ENCODE data around the gene ADAM10. TPM values are rescaled to one million over a fixed set of nuclear protein-coding genes. Genes with fewer than 3 reads are reported as not detected.

Gene ADAM10
- total and polyA plus RNA-seq, 2 experiments from 2014 or later = 110 to 163 TPM

GRCh38 chr15:58594898-58595297 is 154.6 kb downstream of the ADAM10 start:
- TF ChIP-seq, protein P1, sequence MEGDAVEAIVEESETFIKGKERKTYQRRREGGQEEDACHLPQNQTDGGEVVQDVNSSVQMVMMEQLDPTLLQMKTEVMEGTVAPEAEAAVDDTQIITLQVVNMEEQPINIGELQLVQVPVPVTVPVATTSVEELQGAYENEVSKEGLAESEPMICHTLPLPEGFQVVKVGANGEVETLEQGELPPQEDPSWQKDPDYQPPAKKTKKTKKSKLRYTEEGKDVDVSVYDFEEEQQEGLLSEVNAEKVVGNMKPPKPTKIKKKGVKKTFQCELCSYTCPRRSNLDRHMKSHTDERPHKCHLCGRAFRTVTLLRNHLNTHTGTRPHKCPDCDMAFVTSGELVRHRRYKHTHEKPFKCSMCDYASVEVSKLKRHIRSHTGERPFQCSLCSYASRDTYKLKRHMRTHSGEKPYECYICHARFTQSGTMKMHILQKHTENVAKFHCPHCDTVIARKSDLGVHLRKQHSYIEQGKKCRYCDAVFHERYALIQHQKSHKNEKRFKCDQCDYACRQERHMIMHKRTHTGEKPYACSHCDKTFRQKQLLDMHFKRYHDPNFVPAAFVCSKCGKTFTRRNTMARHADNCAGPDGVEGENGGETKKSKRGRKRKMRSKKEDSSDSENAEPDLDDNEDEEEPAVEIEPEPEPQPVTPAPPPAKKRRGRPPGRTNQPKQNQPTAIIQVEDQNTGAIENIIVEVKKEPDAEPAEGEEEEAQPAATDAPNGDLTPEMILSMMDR (IDR thresholded peaks at IDR 0.05; ENCODE audit: low read depth, low read length) = no peak
- Histone ChIP-seq H3K27me3 (no peaks in the 10 kb centered on the region), H3K4me1 (ENCODE audit: low read depth) (peaks cover 14% of the 10 kb centered on the region), H3K4me3 (no peak overlapping the region), H3K9me3 (ENCODE audit: low read depth) (no peaks in the 10 kb centered on the region), H3K27ac (no peak overlapping the region), H3K36me3 (peaks cover 13% of the 10 kb centered on the region)
- DNase-seq (ENCODE audit: low read depth in 1 of 2, low spot score in 1 of 2) = no peak

- H3K9me3 ChIP-seq (ENCODE audit: low read depth) = no peaks in the 10 kb centered on the region
- peaks cover 13% of the 10 kb centered on the region for H3K36me3 ChIP-seq
- H3K27me3 ChIP-seq = no peaks in the 10 kb centered on the region
- DNase-seq (ENCODE audit: low read depth in 1 of 2, low spot score in 1 of 2) = no peak
- H3K27ac ChIP-seq = no peak overlapping the region
- no peak overlapping the region for H3K4me3 ChIP-seq
- H3K4me1 ChIP-seq (ENCODE audit: low read depth) = peaks cover 20% of the 10 kb centered on the region
- TF ChIP-seq, protein P1 (IDR thresholded peaks at IDR 0.05; ENCODE audit: low read depth, low read length) = no peak
These were observed 155.6 kb downstream of the ADAM10 start for GRCh38 chr15:58593870-58594269.

DNA sequence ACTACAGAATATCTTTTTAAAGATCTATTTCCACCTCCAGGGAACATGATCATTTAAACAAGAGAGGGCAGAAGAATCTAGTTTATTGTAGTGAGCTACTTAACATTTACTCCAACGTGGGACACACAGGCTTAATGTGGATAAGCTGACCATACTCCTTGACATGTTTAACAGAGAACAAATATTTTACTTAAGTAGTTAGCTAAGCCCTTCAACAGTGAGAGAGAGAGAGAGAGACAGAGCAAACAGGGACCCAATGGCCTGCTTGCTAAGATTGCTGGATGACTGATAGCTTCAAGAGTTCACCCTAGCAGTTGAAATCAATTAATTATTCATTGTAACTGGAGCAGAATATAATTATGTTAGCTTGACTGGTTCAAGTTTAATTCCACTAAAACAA is 158.6 kb downstream of the ADAM10 start:
- H3K9me3 ChIP-seq (ENCODE audit: low read depth) = no peaks in the 10 kb centered on the region
- H3K4me1 ChIP-seq (ENCODE audit: low read depth) = peaks cover 20% of the 10 kb centered on the region
- TF ChIP-seq, protein P1 (IDR thresholded peaks at IDR 0.05; ENCODE audit: low read depth, low read length) = no peak
- DNase-seq (ENCODE audit: low read depth in 1 of 2, low spot score in 1 of 2) = peak in 1 of 2 donors; percentile 64
- H3K36me3 ChIP-seq = peaks cover 7% of the 10 kb centered on the region
- no peaks in the 10 kb centered on the region for H3K27me3 ChIP-seq
- H3K4me3 ChIP-seq = no peak overlapping the region
- peak overlapping the region; percentile 90 for H3K27ac ChIP-seq

DNA sequence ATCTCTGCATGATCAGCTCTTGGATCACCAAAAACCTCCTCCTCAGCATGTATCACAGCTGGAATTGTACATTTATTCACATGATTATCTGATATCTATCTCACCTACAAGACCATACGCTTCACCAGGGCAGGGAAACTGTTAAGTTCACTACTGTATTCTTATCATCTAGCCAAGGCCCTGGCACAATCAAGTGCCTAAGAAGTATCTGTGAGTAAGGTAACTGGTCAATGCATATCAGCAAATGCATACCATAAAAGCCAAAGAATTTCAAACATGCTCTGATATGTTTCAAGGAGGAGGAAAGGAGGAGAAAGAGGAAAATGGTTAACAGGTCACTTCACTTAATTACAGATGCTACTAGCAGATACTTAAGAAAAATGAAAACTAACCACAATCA is 159.3 kb downstream of the ADAM10 start:
- H3K4me1 ChIP-seq (ENCODE audit: low read depth) = peaks cover 27% of the 10 kb centered on the region
- peaks cover 7% of the 10 kb centered on the region for H3K36me3 ChIP-seq
- TF ChIP-seq, protein P1 (IDR thresholded peaks at IDR 0.05; ENCODE audit: low read depth, low read length) = no peak
- DNase-seq (ENCODE audit: low read depth in 1 of 2, low spot score in 1 of 2) = peak in 1 of 2 donors; percentile 47
- no peak overlapping the region for H3K4me3 ChIP-seq
- H3K9me3 ChIP-seq (ENCODE audit: low read depth) = no peaks in the 10 kb centered on the region
- H3K27ac ChIP-seq = peak overlapping the region; percentile 90
- no peaks in the 10 kb centered on the region for H3K27me3 ChIP-seq

GRCh38 chr15:58589047-58589446 is 160.5 kb downstream of the ADAM10 start:
- peak overlapping the region; percentile 90 for H3K27ac ChIP-seq
- peaks cover 30% of the 10 kb centered on the region for H3K4me1 ChIP-seq (ENCODE audit: low read depth)
- TF ChIP-seq, protein P1 (IDR thresholded peaks at IDR 0.05; ENCODE audit: low read depth, low read length) = no peak
- no peak overlapping the region for H3K4me3 ChIP-seq
- no peaks in the 10 kb centered on the region for H3K27me3 ChIP-seq
- H3K9me3 ChIP-seq (ENCODE audit: low read depth) = no peaks in the 10 kb centered on the region
- H3K36me3 ChIP-seq = no peaks in the 10 kb centered on the region
- no peak for DNase-seq (ENCODE audit: low read depth in 1 of 2, low spot score in 1 of 2)

GRCh38 chr15:58588096-58588495 is 161.4 kb downstream of the ADAM10 start:
- Histone ChIP-seq H3K27ac (no peak overlapping the region), H3K4me3 (no peak overlapping the region), H3K27me3 (no peaks in the 10 kb centered on the region), H3K9me3 (ENCODE audit: low read depth) (no peaks in the 10 kb centered on the region), H3K4me1 (ENCODE audit: low read depth) (peaks cover 30% of the 10 kb centered on the region), H3K36me3 (no peaks in the 10 kb centered on the region)
- TF ChIP-seq, protein P1 (IDR thresholded peaks at IDR 0.05; ENCODE audit: low read depth, low read length) = no peak
- no peak for DNase-seq (ENCODE audit: low read depth in 1 of 2, low spot score in 1 of 2)

Measured in cardiac muscle cell (in vitro differentiated cells and primary cell).